OCI-LY1 (cell line): ENCODE data around the gene GNG4.

Experiments used
- H2AFZ ChIP-seq: fragments of 200-600 bp; sonication (generic), shearing (Covaris generic); 2 replicates; pipeline ENCODE4 v1.6.0; 2014; ENCODE audit warnings: antibody characterized with exemption, mild to moderate bottlenecking, low read length
- H3F3A ChIP-seq: fragments of 200-600 bp; sonication (generic), shearing (Covaris generic); 2 replicates; pipeline ENCODE4 v1.6.0; 2014; ENCODE audit warnings: mild to moderate bottlenecking, antibody characterized with exemption, low read length, moderate library complexity; ENCODE audit not compliant: insufficient read depth
- H3K27ac ChIP-seq: fragments of 200-600 bp; sonication (generic); 2 replicates; pipeline ENCODE4 v1.5.1; 2014; ENCODE audit warnings: low read length, mixed run types, mild to moderate bottlenecking, low read depth; ENCODE audit not compliant: poor library complexity, severe bottlenecking
- H3K27me3 ChIP-seq: fragments of 200-600 bp; sonication (generic); 2 replicates; pipeline ENCODE4 v1.6.0; 2014; ENCODE audit warnings: antibody characterized with exemption, mild to moderate bottlenecking, low read length, moderate library complexity; ENCODE audit not compliant: insufficient read depth
- H3K36me3 ChIP-seq: fragments of 200-600 bp; sonication (generic); 2 replicates; pipeline ENCODE4 v1.6.1; 2014; ENCODE audit warnings: mild to moderate bottlenecking, antibody characterized with exemption, low read length, moderate library complexity, mixed read lengths; ENCODE audit not compliant: insufficient read depth
- H3K4me1 ChIP-seq: fragments of 200-600 bp; sonication (generic); 2 replicates; pipeline ENCODE4 v1.5.1; 2014; ENCODE audit warnings: mild to moderate bottlenecking, low read length, moderate library complexity; ENCODE audit not compliant: insufficient read depth, severe bottlenecking
- H3K4me2 ChIP-seq: fragments of 200-600 bp; sonication (generic), shearing (Covaris generic); 2 replicates; pipeline ENCODE4 v1.6.1; 2014; ENCODE audit warnings: low read length
- H3K4me3 ChIP-seq: fragments of 200-600 bp; sonication (generic); 2 replicates; pipeline ENCODE4 v1.5.1; 2014; ENCODE audit warnings: low read length, low read depth, mild to moderate bottlenecking, mixed read lengths; ENCODE audit not compliant: poor library complexity, severe bottlenecking
- H3K79me2 ChIP-seq: fragments of 200-600 bp; shearing (Covaris generic); 2 replicates; pipeline ENCODE4 v1.6.1; 2016; ENCODE audit warnings: mixed run types, low read length, mixed read lengths; ENCODE audit not compliant: insufficient read depth
- H3K9ac ChIP-seq: fragments of 200-600 bp; sonication (generic), shearing (Covaris generic); 2 replicates; pipeline ENCODE4 v1.6.1; 2014; ENCODE audit warnings: mild to moderate bottlenecking, low read length, mixed read lengths
- H3K9me2 ChIP-seq: fragments of 200-600 bp; sonication (generic), shearing (Covaris generic); 2 replicates; pipeline ENCODE4 v1.6.1; 2014; ENCODE audit warnings: low read depth, mild to moderate bottlenecking, low read length, mixed read lengths
- H3K9me3 ChIP-seq: fragments of 200-600 bp; shearing (Covaris generic); 2 replicates; pipeline ENCODE4 v1.6.1; 2014; ENCODE audit warnings: low read length, mixed read lengths
- H4K20me1 ChIP-seq: fragments of 200-600 bp; sonication (generic), shearing (Covaris generic); 2 replicates; pipeline ENCODE4 v1.6.0; 2016; ENCODE audit warnings: mild to moderate bottlenecking, low read length; ENCODE audit not compliant: insufficient read depth
- CTCF ChIP-seq: fragments of 200-600 bp; sonication (generic), shearing (Covaris generic); IDR thresholded peaks from 2 replicates; pipeline ENCODE4 v1.5.1; 2017; ENCODE audit warnings: mild to moderate bottlenecking, antibody characterized with exemption, low read length, moderate library complexity, mixed read lengths
- EZH2 ChIP-seq: fragments of 200-600 bp; sonication (generic), shearing (Covaris generic); IDR thresholded peaks from 2 replicates; pipeline ENCODE4 v1.8.0; 2017; ENCODE audit warnings: borderline replicate concordance, mixed run types, mild to moderate bottlenecking, antibody characterized with exemption, low read length, moderate library complexity, mixed read lengths

GNG4 gene

GRCh38 chr1:235679005-235679404, 29.4 kb upstream of the GNG4 start:
- no peak for TF ChIP-seq EZH2
- TF ChIP-seq CTCF = no peak
- no peak overlapping the region for H2AFZ ChIP-seq
- no peaks in the 10 kb centered on the region for H3K4me1 ChIP-seq
- H3K4me2 ChIP-seq = no peak overlapping the region
- H3K79me2 ChIP-seq = no peaks in the 10 kb centered on the region
- H3K9me3 ChIP-seq = no peaks in the 10 kb centered on the region
- no peaks in the 10 kb centered on the region for H3K9me2 ChIP-seq
- no peaks in the 10 kb centered on the region for H3K27me3 ChIP-seq
- H3K4me3 ChIP-seq = no peak overlapping the region
- H4K20me1 ChIP-seq = no peaks in the 10 kb centered on the region
- H3K27ac ChIP-seq = no peak overlapping the region
- no peaks in the 10 kb centered on the region for H3K36me3 ChIP-seq
- H3F3A ChIP-seq = no peaks in the 10 kb centered on the region
- no peak overlapping the region for H3K9ac ChIP-seq

- H3F3A ChIP-seq = no peaks in the 10 kb centered on the region
- no peak overlapping the region for H3K9ac ChIP-seq
- no peak overlapping the region for H2AFZ ChIP-seq
- H3K4me3 ChIP-seq = no peak overlapping the region
- H3K9me3 ChIP-seq = peaks cover 5% of the 10 kb centered on the region
- H3K4me2 ChIP-seq = no peak overlapping the region
- no peak for TF ChIP-seq CTCF
- TF ChIP-seq EZH2 = no peak
- no peaks in the 10 kb centered on the region for H3K4me1 ChIP-seq
- no peak overlapping the region for H3K27ac ChIP-seq
- no peaks in the 10 kb centered on the region; the same call in 1 of the 2 replicates for H3K36me3 ChIP-seq
- no peaks in the 10 kb centered on the region for H4K20me1 ChIP-seq
- H3K9me2 ChIP-seq = no peaks in the 10 kb centered on the region
- H3K27me3 ChIP-seq = no peaks in the 10 kb centered on the region
- no peaks in the 10 kb centered on the region for H3K79me2 ChIP-seq
Observed at GRCh38 chr1:235675152-235675890, 25.7 kb upstream of the GNG4 start.

- no peak overlapping the region for H3K4me3 ChIP-seq
- no peak for TF ChIP-seq CTCF
- TF ChIP-seq EZH2 = no peak
- no peak overlapping the region for H3K9ac ChIP-seq
- no peaks in the 10 kb centered on the region for H3F3A ChIP-seq
- no peaks in the 10 kb centered on the region; the same call in 1 of the 2 replicates for H3K36me3 ChIP-seq
- no peaks in the 10 kb centered on the region for H3K4me1 ChIP-seq
- H3K9me2 ChIP-seq = no peaks in the 10 kb centered on the region
- H3K4me2 ChIP-seq = no peak overlapping the region
- H2AFZ ChIP-seq = no peak overlapping the region
- H3K27ac ChIP-seq = no peak overlapping the region
- H3K79me2 ChIP-seq = no peaks in the 10 kb centered on the region
- no peaks in the 10 kb centered on the region for H4K20me1 ChIP-seq
- H3K9me3 ChIP-seq = peaks cover 15% of the 10 kb centered on the region
- no peaks in the 10 kb centered on the region for H3K27me3 ChIP-seq
Observed at GRCh38 chr1:235673981-235674380, 24.4 kb upstream of the GNG4 start.
